ENCODE results near the gene STK35. TPM values are rescaled to one million over a fixed set of nuclear protein-coding genes. Genes with fewer than 3 reads are reported as not detected.

The STK35 gene
- total RNA-seq, 1 donor from 2014 or later = 16.3 TPM

GRCh38 chr20:2139250-2139649, 37.6 kb downstream of the STK35 start:
- no peaks in the 10 kb centered on the region for H3K9me3 Mint-ChIP-seq (ENCODE audit: unreplicated experiment)
- peaks cover 5% of the 10 kb centered on the region for H3K36me3 Mint-ChIP-seq (ENCODE audit: unreplicated experiment)
- no peak for DNase-seq (ENCODE audit: extremely low spot score, unreplicated experiment)
- H3K4me1 Mint-ChIP-seq (ENCODE audit: unreplicated experiment) = peaks cover 13% of the 10 kb centered on the region
- H3K27me3 Mint-ChIP-seq (ENCODE audit: unreplicated experiment) = no peaks in the 10 kb centered on the region
- no peak overlapping the region for H3K4me3 Mint-ChIP-seq (ENCODE audit: unreplicated experiment)
- H3K27ac Mint-ChIP-seq (ENCODE audit: unreplicated experiment) = no peak overlapping the region
- no peak for TF ChIP-seq CTCF (IDR thresholded peaks at IDR 0.05)

GRCh38 chr20:2139736-2140135, 38.1 kb downstream of the STK35 start:
- H3K27ac Mint-ChIP-seq (ENCODE audit: unreplicated experiment) = no peak overlapping the region

GRCh38 chr20:2140561-2140960, 38.9 kb downstream of the STK35 start:
- DNase-seq (ENCODE audit: extremely low spot score, unreplicated experiment) = no peak
- no peak overlapping the region for H3K4me3 Mint-ChIP-seq (ENCODE audit: unreplicated experiment)
- TF ChIP-seq CTCF (IDR thresholded peaks at IDR 0.05) = no peak

More at GRCh38 chr20:2139736-2140135, 38.1 kb downstream of the STK35 start:
- Mint-ChIP-seq H3K36me3 (ENCODE audit: unreplicated experiment) (peaks cover 5% of the 10 kb centered on the region), H3K4me1 (ENCODE audit: unreplicated experiment) (peaks cover 12% of the 10 kb centered on the region), H3K9me3 (ENCODE audit: unreplicated experiment) (no peaks in the 10 kb centered on the region), H3K27me3 (ENCODE audit: unreplicated experiment) (no peaks in the 10 kb centered on the region), H3K4me3 (ENCODE audit: unreplicated experiment) (no peak overlapping the region)
- no peak for DNase-seq (ENCODE audit: extremely low spot score, unreplicated experiment)
- no peak for TF ChIP-seq CTCF (IDR thresholded peaks at IDR 0.05)

GRCh38 chr20:2141600-2142575, 40.3 kb downstream of the STK35 start:
- Mint-ChIP-seq H3K4me1 (ENCODE audit: unreplicated experiment) (peaks cover 7% of the 10 kb centered on the region), H3K27ac (ENCODE audit: unreplicated experiment) (no peak overlapping the region), H3K4me3 (ENCODE audit: unreplicated experiment) (no peak overlapping the region), H3K36me3 (ENCODE audit: unreplicated experiment) (peaks cover 10% of the 10 kb centered on the region), H3K9me3 (ENCODE audit: unreplicated experiment) (no peaks in the 10 kb centered on the region), H3K27me3 (ENCODE audit: unreplicated experiment) (no peaks in the 10 kb centered on the region)
- no peak for DNase-seq (ENCODE audit: extremely low spot score, unreplicated experiment)
- no peak for TF ChIP-seq CTCF (IDR thresholded peaks at IDR 0.05)

More at GRCh38 chr20:2140561-2140960, 38.9 kb downstream of the STK35 start:
- Mint-ChIP-seq H3K4me1 (ENCODE audit: unreplicated experiment) (peaks cover 10% of the 10 kb centered on the region), H3K9me3 (ENCODE audit: unreplicated experiment) (no peaks in the 10 kb centered on the region), H3K27ac (ENCODE audit: unreplicated experiment) (peak overlapping the region; percentile 0), H3K36me3 (ENCODE audit: unreplicated experiment) (peaks cover 5% of the 10 kb centered on the region), H3K27me3 (ENCODE audit: unreplicated experiment) (no peaks in the 10 kb centered on the region)

- peaks cover 4% of the 10 kb centered on the region for H3K4me1 Mint-ChIP-seq (ENCODE audit: unreplicated experiment)
- H3K27me3 Mint-ChIP-seq (ENCODE audit: unreplicated experiment) = no peaks in the 10 kb centered on the region
- TF ChIP-seq CTCF (IDR thresholded peaks at IDR 0.05) = no peak
- no peak overlapping the region for H3K27ac Mint-ChIP-seq (ENCODE audit: unreplicated experiment)
- H3K36me3 Mint-ChIP-seq (ENCODE audit: unreplicated experiment) = peaks cover 10% of the 10 kb centered on the region
- H3K4me3 Mint-ChIP-seq (ENCODE audit: unreplicated experiment) = no peak overlapping the region
- H3K9me3 Mint-ChIP-seq (ENCODE audit: unreplicated experiment) = no peaks in the 10 kb centered on the region
- no peak for DNase-seq (ENCODE audit: extremely low spot score, unreplicated experiment)
Measured at GRCh38 chr20:2142649-2143048, 41.0 kb downstream of the STK35 start.
